Measurements from ENCODE around the gene MAML3.

Gene MAML3

DNA sequence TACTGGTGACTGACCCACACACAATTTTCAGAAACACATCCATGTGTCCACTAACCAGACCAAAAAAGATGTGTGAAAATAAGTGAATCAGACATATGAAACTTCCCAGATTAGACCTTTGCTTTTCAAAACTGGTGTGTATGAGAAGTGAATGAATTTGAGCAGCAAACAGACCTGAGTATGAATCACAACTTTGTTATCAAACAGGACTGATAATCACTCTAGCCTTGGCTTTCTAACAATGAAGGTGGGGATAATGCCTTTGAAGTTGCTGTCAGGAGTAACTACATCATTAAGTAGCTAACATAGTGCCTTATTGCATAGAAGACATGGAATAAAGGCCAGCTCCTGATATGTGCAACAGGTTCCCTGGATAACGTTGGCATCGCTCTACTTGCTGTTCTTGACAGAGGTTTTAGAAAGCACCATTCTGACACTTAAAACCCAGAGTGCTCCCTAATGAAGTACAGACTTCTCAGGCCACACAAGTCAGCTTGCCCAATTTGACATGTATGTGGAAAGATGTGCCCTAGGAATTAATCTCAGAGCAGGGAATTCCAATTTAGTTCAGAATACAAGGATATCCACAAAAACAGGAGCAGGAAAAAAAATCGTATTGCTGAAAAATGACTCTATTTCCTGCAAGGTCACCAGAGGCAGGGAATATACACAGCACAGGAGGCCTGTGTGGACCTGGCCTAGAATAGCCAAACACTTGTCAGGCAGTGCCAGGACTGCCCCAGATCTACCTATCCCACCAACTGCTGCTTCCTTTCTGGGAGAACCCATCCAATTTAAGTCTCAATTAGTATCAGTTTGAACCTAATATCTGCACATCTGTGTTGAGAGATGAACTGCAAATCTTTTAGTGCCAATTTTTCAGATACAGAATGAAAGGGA is 87.7 kb downstream of the MAML3 start:
- Histone ChIP-seq H3K27ac (ENCODE audit: low read length) (no peak overlapping the region), H3K4me1 (ENCODE audit: control insufficient read depth in 1 of 2, insufficient read depth in 2 of 2, low read length in 2 of 2) (peaks cover 7 to 9% of the 10 kb centered on the region in 2 donors), H3K27me3 (ENCODE audit: low read depth, low read length) (no peaks in the 10 kb centered on the region), H3K9me3 (ENCODE audit: control insufficient read depth in 1 of 2, low read length in 2 of 2) (no peaks in the 10 kb centered on the region), H3K4me3 (ENCODE audit: low read depth in 1 of 2, low read length in 2 of 2) (no peak overlapping the region), H3K36me3 (ENCODE audit: control insufficient read depth in 1 of 2, insufficient read depth in 2 of 2, low read length in 2 of 2) (no peaks in the 10 kb centered on the region)

DNA sequence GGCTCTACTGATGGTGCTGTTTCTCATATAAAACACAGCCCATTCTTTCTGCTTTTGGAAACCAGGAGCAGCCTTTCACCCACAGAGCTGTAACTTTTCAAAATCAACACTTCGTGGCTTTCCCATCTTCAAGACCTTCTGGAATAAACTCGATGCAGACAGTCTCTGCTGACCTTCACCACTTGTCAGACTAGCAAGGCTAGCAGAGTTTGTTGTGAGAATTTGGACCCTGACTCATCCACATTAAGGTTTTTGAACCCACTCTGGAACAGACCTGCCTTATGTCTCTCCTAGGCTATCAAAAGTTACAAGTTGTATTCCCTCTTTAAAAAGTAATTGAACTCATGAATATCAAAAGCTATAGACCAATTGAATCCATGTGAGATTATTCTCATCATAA is 88.6 kb downstream of the MAML3 start:
- H3K27me3 ChIP-seq (ENCODE audit: low read depth, low read length): no peaks in the 10 kb centered on the region
- H3K4me3 ChIP-seq (ENCODE audit: low read depth in 1 of 2, low read length in 2 of 2): no peak overlapping the region
- no peaks in the 10 kb centered on the region for H3K36me3 ChIP-seq (ENCODE audit: control insufficient read depth in 1 of 2, insufficient read depth in 2 of 2, low read length in 2 of 2)
- no peaks in the 10 kb centered on the region for H3K9me3 ChIP-seq (ENCODE audit: control insufficient read depth in 1 of 2, low read length in 2 of 2)
- H3K4me1 ChIP-seq (ENCODE audit: control insufficient read depth in 1 of 2, insufficient read depth in 2 of 2, low read length in 2 of 2): peaks cover 0 to 7% of the 10 kb centered on the region in 2 donors
- H3K27ac ChIP-seq (ENCODE audit: low read length): no peak overlapping the region

DNA sequence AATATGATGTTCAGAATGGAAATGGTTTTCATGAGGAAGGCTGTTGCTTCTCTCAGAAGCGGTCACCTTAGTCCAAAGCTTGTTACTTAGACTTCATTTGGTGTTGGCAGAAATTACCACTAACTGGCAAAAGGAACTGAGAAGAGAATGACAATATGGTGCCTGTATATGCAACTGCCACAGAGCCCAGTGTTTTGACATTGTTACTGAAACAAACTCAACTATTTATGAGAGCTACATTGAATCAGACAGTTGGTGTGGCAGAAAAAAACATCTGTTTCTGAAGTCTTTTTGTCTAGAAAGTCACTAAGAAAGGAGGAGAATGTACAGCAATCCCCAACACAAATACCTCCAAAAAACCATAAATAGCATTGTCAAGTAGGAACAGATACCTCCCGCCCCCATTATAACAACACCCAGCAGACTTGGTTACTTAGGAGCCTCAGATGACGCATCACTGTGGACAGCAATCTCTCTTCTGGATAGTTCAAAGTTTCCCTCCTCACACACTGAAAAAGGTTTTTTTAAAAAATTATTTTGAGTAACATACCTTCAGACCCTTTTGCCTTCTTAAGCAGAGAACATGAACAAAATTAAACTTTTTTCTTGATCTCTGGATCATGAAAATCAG is 92.2 kb downstream of the MAML3 start:
- Histone ChIP-seq H3K4me3 (ENCODE audit: low read depth in 1 of 2, low read length in 2 of 2) (no peak overlapping the region), H3K27ac (ENCODE audit: low read length) (no peak overlapping the region), H3K36me3 (ENCODE audit: control insufficient read depth in 1 of 2, insufficient read depth in 2 of 2, low read length in 2 of 2) (no peaks in the 10 kb centered on the region), H3K9me3 (ENCODE audit: control insufficient read depth in 1 of 2, low read length in 2 of 2) (no peaks in the 10 kb centered on the region), H3K27me3 (ENCODE audit: low read depth, low read length) (no peaks in the 10 kb centered on the region), H3K4me1 (ENCODE audit: control insufficient read depth in 1 of 2, insufficient read depth in 2 of 2, low read length in 2 of 2) (peaks cover 0 to 7% of the 10 kb centered on the region in 2 donors)

DNA sequence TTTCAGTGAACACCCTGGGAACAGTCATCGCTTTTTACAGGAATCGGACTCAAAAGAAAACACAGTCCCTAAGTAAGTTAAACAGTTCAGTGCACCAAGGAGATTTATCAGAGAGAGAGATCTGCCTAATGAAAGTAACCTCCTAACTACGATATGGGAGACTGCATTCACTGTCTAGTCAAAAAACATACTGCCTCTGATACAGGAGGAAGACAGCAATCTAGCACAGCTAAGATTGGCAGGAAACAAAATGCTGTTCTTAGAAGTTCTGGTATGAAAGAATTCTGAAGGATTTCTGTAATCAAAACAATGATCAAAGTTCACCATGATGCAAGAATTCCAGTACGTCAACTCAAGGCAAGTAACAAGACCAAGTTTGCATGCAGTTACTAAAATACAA is 92.8 kb downstream of the MAML3 start:
- Histone ChIP-seq H3K27ac (ENCODE audit: low read length) (no peak overlapping the region), H3K27me3 (ENCODE audit: low read depth, low read length) (no peaks in the 10 kb centered on the region), H3K9me3 (ENCODE audit: control insufficient read depth in 1 of 2, low read length in 2 of 2) (no peaks in the 10 kb centered on the region), H3K36me3 (ENCODE audit: control insufficient read depth in 1 of 2, insufficient read depth in 2 of 2, low read length in 2 of 2) (no peaks in the 10 kb centered on the region), H3K4me3 (ENCODE audit: low read depth in 1 of 2, low read length in 2 of 2) (no peak overlapping the region), H3K4me1 (ENCODE audit: control insufficient read depth in 1 of 2, insufficient read depth in 2 of 2, low read length in 2 of 2) (peaks cover 0 to 6% of the 10 kb centered on the region in 2 donors)

DNA sequence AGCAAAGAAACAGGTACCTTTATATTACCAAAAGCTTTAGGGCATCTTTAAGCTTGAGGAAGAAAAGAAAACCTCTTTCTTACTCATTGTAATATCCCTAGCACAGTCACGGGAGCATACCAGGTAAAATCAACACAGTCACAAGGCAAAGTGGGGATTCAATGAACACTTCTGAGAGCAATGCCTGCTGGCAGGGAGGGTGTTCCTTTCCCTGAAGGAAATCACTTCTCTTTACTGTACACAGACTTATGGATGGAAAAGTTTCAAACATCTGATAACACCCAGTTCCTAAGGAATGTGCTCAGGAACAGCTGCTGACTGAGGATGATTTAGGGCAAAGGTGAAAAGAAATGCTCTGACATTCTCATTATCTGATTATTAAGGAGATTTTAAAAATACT is 94.8 kb downstream of the MAML3 start:
- Histone ChIP-seq H3K4me3 (ENCODE audit: low read depth in 1 of 2, low read length in 2 of 2) (no peak overlapping the region), H3K36me3 (ENCODE audit: control insufficient read depth in 1 of 2, insufficient read depth in 2 of 2, low read length in 2 of 2) (no peaks in the 10 kb centered on the region), H3K27me3 (ENCODE audit: low read depth, low read length) (no peaks in the 10 kb centered on the region), H3K4me1 (ENCODE audit: control insufficient read depth in 1 of 2, insufficient read depth in 2 of 2, low read length in 2 of 2) (no peaks in the 10 kb centered on the region), H3K9me3 (ENCODE audit: control insufficient read depth in 1 of 2, low read length in 2 of 2) (no peaks in the 10 kb centered on the region), H3K27ac (ENCODE audit: low read length) (no peak overlapping the region)

DNA sequence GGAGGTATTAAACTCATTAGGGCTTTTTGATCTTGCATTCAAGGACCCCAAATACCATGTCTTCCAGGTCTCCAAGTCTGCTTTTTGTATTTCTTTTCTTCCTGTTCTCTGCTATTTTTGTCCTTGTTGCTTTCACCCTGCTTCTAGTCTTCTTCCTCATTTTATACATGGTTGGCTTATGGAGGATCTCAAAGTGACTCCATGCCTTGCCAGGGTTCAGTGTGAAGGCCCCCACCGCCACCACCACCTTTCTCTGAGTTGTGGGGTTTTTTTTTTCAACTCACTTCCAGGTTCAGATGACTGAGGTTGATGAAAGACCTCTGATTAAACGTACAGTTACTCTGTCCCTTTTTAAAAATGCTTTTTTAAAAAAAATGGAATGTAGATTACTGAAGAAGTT is 96.3 kb downstream of the MAML3 start:
- Histone ChIP-seq H3K27ac (ENCODE audit: low read length) (no peak overlapping the region), H3K4me3 (ENCODE audit: low read depth in 1 of 2, low read length in 2 of 2) (no peak overlapping the region), H3K36me3 (ENCODE audit: control insufficient read depth in 1 of 2, insufficient read depth in 2 of 2, low read length in 2 of 2) (no peaks in the 10 kb centered on the region), H3K27me3 (ENCODE audit: low read depth, low read length) (no peaks in the 10 kb centered on the region), H3K4me1 (ENCODE audit: control insufficient read depth in 1 of 2, insufficient read depth in 2 of 2, low read length in 2 of 2) (no peaks in the 10 kb centered on the region), H3K9me3 (ENCODE audit: control insufficient read depth in 1 of 2, low read length in 2 of 2) (no peaks in the 10 kb centered on the region)

DNA sequence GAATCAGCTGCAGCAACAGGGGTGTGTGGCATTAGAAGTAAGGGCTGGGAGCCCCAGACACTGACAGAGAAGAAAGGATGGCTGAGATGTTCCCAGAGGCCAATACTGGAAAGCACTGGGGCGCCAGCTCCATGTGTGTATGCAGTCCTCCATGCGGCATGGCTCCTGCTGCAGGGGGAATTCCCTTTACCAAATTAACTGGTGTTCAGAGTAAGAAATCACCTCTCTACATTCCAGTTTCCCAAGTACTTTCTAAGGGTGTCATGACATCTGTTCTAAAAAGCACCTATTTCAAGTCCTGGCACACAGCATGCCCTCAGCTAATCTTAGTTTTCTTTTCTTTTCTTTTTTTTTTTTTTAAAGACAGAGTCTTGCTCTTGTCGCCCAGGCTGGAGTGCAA is 98.0 kb downstream of the MAML3 start:
- H3K27ac ChIP-seq (ENCODE audit: low read length): no peak overlapping the region
- no peak overlapping the region for H3K4me3 ChIP-seq (ENCODE audit: low read depth in 1 of 2, low read length in 2 of 2)
- H3K9me3 ChIP-seq (ENCODE audit: control insufficient read depth in 1 of 2, low read length in 2 of 2): no peaks in the 10 kb centered on the region
- no peaks in the 10 kb centered on the region for H3K27me3 ChIP-seq (ENCODE audit: low read depth, low read length)
- no peaks in the 10 kb centered on the region for H3K4me1 ChIP-seq (ENCODE audit: control insufficient read depth in 1 of 2, insufficient read depth in 2 of 2, low read length in 2 of 2)
- no peaks in the 10 kb centered on the region for H3K36me3 ChIP-seq (ENCODE audit: control insufficient read depth in 1 of 2, insufficient read depth in 2 of 2, low read length in 2 of 2)

DNA sequence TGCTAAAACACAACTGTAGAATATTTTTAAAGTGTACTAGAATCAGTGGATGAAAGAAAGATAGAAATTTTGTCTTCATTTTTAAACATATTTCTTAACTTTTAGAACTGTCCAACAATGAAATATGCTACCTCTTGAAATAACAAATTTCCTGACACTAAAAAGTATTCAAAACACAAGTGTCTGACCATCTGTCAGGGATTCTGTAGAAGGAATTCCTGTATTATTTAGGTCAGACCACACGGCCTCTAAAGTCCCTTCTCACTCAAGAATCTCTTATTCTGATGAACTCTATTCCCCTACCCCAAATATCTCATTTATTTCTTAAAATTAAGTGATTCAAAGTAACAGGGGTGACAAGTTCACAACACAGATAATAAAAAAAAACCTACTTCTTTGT is 99.1 kb downstream of the MAML3 start:
- no peak overlapping the region for H3K4me3 ChIP-seq (ENCODE audit: low read depth in 1 of 2, low read length in 2 of 2)
- no peaks in the 10 kb centered on the region for H3K9me3 ChIP-seq (ENCODE audit: control insufficient read depth in 1 of 2, low read length in 2 of 2)
- H3K27ac ChIP-seq (ENCODE audit: low read length): no peak overlapping the region
- no peaks in the 10 kb centered on the region for H3K27me3 ChIP-seq (ENCODE audit: low read depth, low read length)
- no peaks in the 10 kb centered on the region for H3K36me3 ChIP-seq (ENCODE audit: control insufficient read depth in 1 of 2, insufficient read depth in 2 of 2, low read length in 2 of 2)
- peaks cover 0 to 3% of the 10 kb centered on the region in 2 donors for H3K4me1 ChIP-seq (ENCODE audit: control insufficient read depth in 1 of 2, insufficient read depth in 2 of 2, low read length in 2 of 2)

DNA sequence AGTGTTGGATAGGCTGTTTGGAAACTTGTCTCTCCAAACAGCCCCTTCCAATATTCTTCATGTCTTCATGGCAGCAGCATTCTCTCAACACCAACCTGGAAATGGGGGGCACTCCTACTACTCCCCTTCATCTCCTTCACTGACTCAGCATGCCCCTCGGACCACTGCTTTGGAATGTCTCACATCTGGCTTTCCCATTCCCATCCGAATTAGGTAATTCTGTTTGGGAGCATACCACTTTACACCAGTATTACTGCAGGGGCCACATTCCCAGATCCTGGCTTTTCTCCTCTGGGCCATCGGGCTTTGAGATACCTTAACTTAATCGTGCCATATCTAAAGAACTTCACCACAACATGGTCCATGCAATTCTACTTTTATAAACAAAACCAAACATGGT is 100.8 kb downstream of the MAML3 start:
- no peaks in the 10 kb centered on the region for H3K9me3 ChIP-seq (ENCODE audit: control insufficient read depth in 1 of 2, low read length in 2 of 2)
- H3K27me3 ChIP-seq (ENCODE audit: low read depth, low read length): no peaks in the 10 kb centered on the region
- H3K27ac ChIP-seq (ENCODE audit: low read length): no peak overlapping the region
- H3K4me1 ChIP-seq (ENCODE audit: control insufficient read depth in 1 of 2, insufficient read depth in 2 of 2, low read length in 2 of 2): peaks cover 0 to 5% of the 10 kb centered on the region in 2 donors
- H3K4me3 ChIP-seq (ENCODE audit: low read depth in 1 of 2, low read length in 2 of 2): no peak overlapping the region
- H3K36me3 ChIP-seq (ENCODE audit: control insufficient read depth in 1 of 2, insufficient read depth in 2 of 2, low read length in 2 of 2): no peaks in the 10 kb centered on the region

DNA sequence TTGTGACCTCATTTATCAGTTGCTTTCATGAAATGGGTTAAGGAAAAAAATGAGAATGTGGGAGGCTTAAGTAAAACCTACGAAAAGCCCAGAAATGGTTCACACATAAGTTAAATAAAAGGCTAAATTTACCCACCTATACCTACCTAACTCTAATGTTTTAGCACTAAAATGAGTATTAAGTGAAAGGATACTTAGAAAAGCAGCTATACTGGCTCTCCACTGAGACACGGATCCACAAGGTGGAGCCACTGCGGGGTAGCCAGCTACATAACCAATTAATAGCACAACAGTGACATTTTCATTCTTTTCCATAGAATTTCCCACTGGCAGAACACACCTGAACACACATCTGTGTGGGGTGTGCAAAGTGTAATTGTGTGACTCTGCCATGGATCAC is 101.9 kb downstream of the MAML3 start:
- Histone ChIP-seq H3K27me3 (ENCODE audit: low read depth, low read length) (no peaks in the 10 kb centered on the region), H3K4me1 (ENCODE audit: control insufficient read depth in 1 of 2, insufficient read depth in 2 of 2, low read length in 2 of 2) (peaks cover 5 to 7% of the 10 kb centered on the region in 2 donors), H3K9me3 (ENCODE audit: control insufficient read depth in 1 of 2, low read length in 2 of 2) (no peaks in the 10 kb centered on the region), H3K4me3 (ENCODE audit: low read depth in 1 of 2, low read length in 2 of 2) (no peak overlapping the region), H3K27ac (ENCODE audit: low read length) (no peak overlapping the region), H3K36me3 (ENCODE audit: control insufficient read depth in 1 of 2, insufficient read depth in 2 of 2, low read length in 2 of 2) (no peaks in the 10 kb centered on the region)

DNA sequence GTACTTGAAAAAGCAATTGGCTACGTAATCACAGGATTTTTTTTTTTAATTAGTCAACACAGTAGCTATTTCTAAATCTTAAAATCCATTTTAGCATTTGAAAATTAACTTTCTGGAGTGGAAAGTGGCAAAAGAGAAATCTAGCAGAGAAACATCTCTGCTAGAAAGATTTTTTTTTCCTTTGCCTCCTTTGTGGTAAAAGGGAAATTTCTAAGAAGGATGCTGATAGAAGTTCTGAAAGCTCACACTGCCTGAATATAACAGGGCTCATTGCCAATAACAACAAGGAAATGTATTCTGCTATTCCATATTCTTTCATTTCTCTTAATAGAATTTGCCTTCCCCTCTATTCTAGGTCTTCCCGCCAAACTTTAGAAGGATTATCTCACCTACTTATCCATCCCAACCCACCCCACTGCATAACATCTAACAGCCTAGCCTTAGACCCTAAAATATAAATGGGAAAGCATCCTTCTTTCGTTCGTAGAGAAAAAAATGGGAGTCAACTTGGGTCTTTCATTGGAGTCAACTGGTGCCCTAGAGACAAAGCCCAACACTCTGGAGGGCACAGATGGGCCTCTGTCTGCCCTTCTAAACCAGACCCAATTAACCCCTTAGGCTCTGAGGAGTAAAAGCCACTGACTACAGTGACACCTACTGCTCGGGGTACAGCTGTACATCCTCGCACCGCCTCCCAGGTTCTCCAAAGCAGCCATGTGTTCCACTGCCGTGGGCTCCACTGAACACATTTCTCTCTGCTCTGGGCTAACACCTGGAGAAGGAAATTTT is 103.9 kb downstream of the MAML3 start:
- H3K27me3 ChIP-seq (ENCODE audit: low read depth, low read length): no peaks in the 10 kb centered on the region
- no peaks in the 10 kb centered on the region for H3K36me3 ChIP-seq (ENCODE audit: control insufficient read depth in 1 of 2, insufficient read depth in 2 of 2, low read length in 2 of 2)
- H3K4me3 ChIP-seq (ENCODE audit: low read depth in 1 of 2, low read length in 2 of 2): peak overlapping the region; percentile 51 to 73
- no peaks in the 10 kb centered on the region for H3K9me3 ChIP-seq (ENCODE audit: control insufficient read depth in 1 of 2, low read length in 2 of 2)
- peak overlapping the region; percentile 67 for H3K27ac ChIP-seq (ENCODE audit: low read length)
- H3K4me1 ChIP-seq (ENCODE audit: control insufficient read depth in 1 of 2, insufficient read depth in 2 of 2, low read length in 2 of 2): peaks cover 5 to 7% of the 10 kb centered on the region in 2 donors
